ENCODE measurements around the gene ARF1. TPM values are rescaled to one million over a fixed set of nuclear protein-coding genes. Genes with fewer than 3 reads are reported as not detected.
A peak's percentile ranks its signal among the peaks of the same experiment; 100 is the strongest.

ARF1 gene
- total and polyA plus RNA-seq, 2 experiments from 2014 or later: 250 to 609 TPM

DNA sequence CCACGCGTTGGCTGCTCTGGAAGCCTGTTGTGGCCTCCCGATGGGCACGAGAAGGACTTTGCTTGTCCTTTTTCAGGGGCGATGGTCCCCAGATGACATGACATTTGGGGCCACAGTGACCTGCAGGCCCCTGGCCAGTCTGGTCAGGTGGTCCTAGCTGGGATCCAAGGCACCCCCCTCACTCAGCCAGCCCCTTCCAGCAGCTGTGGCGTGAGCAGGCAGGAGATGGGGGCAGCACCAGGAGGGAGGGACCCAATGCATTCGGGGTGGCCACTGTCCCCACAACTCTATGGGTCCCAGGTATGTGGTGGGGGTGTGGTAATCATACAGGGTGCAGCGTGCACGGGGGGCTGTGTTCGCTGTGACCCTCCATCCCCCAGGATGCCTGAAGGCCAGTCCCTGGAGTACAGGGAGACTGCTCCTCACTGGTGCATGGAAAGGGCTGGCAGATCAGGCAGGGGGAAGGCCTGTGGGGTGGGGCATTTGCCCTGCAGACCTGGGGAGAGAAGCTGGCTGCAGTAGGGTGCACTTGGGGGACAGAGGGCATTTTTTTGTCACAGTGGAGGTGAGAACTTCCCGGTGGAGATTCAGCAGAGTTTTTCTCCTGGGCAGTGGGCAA is 44.0 kb upstream of the ARF1 start:
- Histone ChIP-seq H3K9me3 (ENCODE audit: low read depth) (no peaks in the 10 kb centered on the region), H3K4me2 (peak overlapping the region; percentile 81)

DNA sequence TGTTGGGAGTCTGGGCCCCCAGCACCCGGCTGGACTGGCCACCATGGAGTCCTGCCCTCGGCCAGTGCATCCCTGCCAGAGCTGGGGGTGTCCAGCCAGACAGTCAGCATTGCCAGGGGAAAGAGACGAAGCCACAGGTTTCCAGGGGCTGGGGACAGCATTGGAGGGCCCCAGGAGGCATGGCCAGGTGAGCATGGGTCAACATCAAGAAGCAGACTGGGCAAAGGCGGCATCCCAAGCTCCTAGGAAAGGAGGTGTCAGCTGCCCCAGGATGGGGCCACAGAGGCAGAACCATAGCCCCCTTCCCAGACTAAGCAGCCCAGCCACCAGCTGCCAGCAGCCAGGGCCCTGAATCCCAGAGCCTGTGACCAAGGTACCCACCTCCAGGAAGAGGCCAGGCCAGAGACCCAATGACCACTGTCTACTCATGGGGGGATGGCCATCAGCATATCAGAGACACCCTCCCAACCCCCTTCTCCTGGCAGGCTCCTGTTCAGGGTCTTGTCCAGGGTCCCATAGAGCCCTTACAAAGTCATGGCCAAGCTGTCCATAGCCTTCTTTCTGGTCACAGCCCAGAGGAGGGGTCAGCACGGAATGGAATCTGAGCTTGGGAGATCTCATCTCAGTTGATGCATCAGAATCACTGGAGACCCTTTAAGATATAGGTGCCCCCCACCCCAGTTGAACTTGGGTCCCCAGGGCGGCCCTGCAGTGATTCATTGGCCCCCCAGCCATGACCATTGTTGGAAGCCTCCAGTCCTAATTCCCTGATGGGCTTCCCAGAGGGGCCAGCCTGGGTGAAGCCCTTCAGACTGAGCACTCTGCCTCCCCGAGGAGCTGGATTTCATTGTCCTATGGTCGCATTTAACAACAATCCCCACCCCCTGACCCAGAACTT is 43.3 kb upstream of the ARF1 start:
- Histone ChIP-seq H3K4me3 (no peak overlapping the region), H3K79me2 (no peaks in the 10 kb centered on the region), H3K9me3 (ENCODE audit: low read depth) (no peaks in the 10 kb centered on the region), H3K9me2 (replicated peaks; ENCODE audit: insufficient read depth) (no peaks in the 10 kb centered on the region), H4K20me1 (ENCODE audit: insufficient read depth, poor library complexity, severe bottlenecking) (no peaks in the 10 kb centered on the region), H2AFZ (no peak overlapping the region), H3K36me3 (replicated peaks; ENCODE audit: insufficient read depth, low read depth) (no peaks in the 10 kb centered on the region), H3K27me3 (peaks cover 44% of the 10 kb centered on the region), H3K4me2 (no peak overlapping the region), H3K27ac (no peak overlapping the region), H3K4me1 (ENCODE audit: insufficient read depth) (no peaks in the 10 kb centered on the region)
- 81% methylated on average over 8 of the region's 8 CpGs for WGBS (ENCODE audit: low lambda C conversion rate, missing lambda C conversion rate)
- DNase-seq (ENCODE audit: low spot score): no peak
- TF ChIP-seq EZH2 (IDR thresholded peaks at IDR 0.05; ENCODE audit: borderline replicate concordance) (no peak), EZH2phosphoT487 (IDR thresholded peaks at IDR 0.05; ENCODE audit: low read depth, severe bottlenecking, unreplicated experiment) (no peak)

More for the DNA sequence above, 44.0 kb upstream of the ARF1 start:
- peaks cover 44% of the 10 kb centered on the region for H3K27me3 ChIP-seq
- 79% methylated on average over 10 of the region's 11 CpGs for WGBS (ENCODE audit: low lambda C conversion rate, missing lambda C conversion rate)
- DNase-seq (ENCODE audit: low spot score): no peak
- no peaks in the 10 kb centered on the region for H3K36me3 ChIP-seq (replicated peaks; ENCODE audit: insufficient read depth, low read depth)
- no peaks in the 10 kb centered on the region for H3K4me1 ChIP-seq (ENCODE audit: insufficient read depth)
- no peaks in the 10 kb centered on the region for H3K79me2 ChIP-seq
- H3K27ac ChIP-seq: no peak overlapping the region
- no peak for TF ChIP-seq EZH2phosphoT487 (IDR thresholded peaks at IDR 0.05; ENCODE audit: low read depth, severe bottlenecking, unreplicated experiment)
- TF ChIP-seq, protein P1, sequence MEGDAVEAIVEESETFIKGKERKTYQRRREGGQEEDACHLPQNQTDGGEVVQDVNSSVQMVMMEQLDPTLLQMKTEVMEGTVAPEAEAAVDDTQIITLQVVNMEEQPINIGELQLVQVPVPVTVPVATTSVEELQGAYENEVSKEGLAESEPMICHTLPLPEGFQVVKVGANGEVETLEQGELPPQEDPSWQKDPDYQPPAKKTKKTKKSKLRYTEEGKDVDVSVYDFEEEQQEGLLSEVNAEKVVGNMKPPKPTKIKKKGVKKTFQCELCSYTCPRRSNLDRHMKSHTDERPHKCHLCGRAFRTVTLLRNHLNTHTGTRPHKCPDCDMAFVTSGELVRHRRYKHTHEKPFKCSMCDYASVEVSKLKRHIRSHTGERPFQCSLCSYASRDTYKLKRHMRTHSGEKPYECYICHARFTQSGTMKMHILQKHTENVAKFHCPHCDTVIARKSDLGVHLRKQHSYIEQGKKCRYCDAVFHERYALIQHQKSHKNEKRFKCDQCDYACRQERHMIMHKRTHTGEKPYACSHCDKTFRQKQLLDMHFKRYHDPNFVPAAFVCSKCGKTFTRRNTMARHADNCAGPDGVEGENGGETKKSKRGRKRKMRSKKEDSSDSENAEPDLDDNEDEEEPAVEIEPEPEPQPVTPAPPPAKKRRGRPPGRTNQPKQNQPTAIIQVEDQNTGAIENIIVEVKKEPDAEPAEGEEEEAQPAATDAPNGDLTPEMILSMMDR (IDR thresholded peaks at IDR 0.05; ENCODE audit: poor library complexity): no peak
- no peak overlapping the region for H2AFZ ChIP-seq
- H4K20me1 ChIP-seq (ENCODE audit: insufficient read depth, poor library complexity, severe bottlenecking): no peaks in the 10 kb centered on the region
- no peak overlapping the region for H3K4me3 ChIP-seq
- H3K9me2 ChIP-seq (replicated peaks; ENCODE audit: insufficient read depth): no peaks in the 10 kb centered on the region

DNA sequence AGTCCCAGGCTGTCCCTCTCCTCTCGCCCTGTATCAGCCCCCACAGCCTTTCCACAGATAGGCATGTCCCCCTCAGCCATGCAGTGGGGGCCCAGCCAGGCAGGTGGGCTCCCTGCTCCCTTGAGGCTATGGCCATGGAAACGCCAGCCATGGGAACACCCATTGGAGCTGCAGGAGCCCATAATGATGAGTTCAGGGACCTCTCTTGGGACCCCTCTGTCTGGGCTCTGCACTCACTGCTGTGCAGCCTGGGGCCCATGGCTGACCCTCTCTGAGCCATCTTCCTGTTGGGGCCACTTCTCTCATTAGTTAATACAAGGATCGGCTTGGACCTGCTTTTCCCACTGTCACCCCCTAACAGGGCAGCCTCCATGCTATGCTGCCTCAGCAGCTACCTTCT is 42.5 kb upstream of the ARF1 start:
- Histone ChIP-seq H3K4me1 (ENCODE audit: insufficient read depth) (no peaks in the 10 kb centered on the region), H2AFZ (no peak overlapping the region), H3K4me3 (no peak overlapping the region), H3K9me2 (replicated peaks; ENCODE audit: insufficient read depth) (no peaks in the 10 kb centered on the region), H3K27ac (no peak overlapping the region), H3K36me3 (replicated peaks; ENCODE audit: insufficient read depth, low read depth) (no peaks in the 10 kb centered on the region), H3K27me3 (peaks cover 44% of the 10 kb centered on the region), H4K20me1 (ENCODE audit: insufficient read depth, poor library complexity, severe bottlenecking) (no peaks in the 10 kb centered on the region), H3K4me2 (no peak overlapping the region), H3K79me2 (no peaks in the 10 kb centered on the region), H3K9me3 (ENCODE audit: low read depth) (no peaks in the 10 kb centered on the region)
- no peak for DNase-seq (ENCODE audit: low spot score)
- TF ChIP-seq EZH2phosphoT487 (IDR thresholded peaks at IDR 0.05; ENCODE audit: low read depth, severe bottlenecking, unreplicated experiment): no peak
- TF ChIP-seq, protein P1 (IDR thresholded peaks at IDR 0.05; ENCODE audit: poor library complexity): no peak
- TF ChIP-seq EZH2 (IDR thresholded peaks at IDR 0.05; ENCODE audit: borderline replicate concordance): no peak
- WGBS (ENCODE audit: low lambda C conversion rate, missing lambda C conversion rate): 88% methylated on average over 3 of the region's 3 CpGs

DNA sequence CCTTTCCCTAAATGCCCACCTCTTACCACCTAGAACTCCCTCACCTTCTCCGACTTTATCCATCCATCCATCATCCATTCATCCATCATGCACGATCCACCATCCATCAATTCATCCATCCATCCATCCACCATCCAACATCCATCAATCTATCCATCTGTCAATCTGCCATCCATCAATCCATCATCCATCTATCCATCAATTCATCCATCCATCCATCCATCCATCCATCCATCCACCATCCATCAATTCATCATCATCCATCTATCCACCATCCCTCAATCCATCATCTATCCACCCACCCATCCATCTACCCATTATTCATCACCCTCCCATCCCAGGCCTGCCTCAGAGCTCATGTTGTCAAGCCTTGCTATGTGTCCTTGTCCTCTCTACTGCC is 41.2 kb upstream of the ARF1 start:
- H2AFZ ChIP-seq: no peak overlapping the region
- no peaks in the 10 kb centered on the region for H3K9me3 ChIP-seq (ENCODE audit: low read depth)
- no peaks in the 10 kb centered on the region for H3K79me2 ChIP-seq
- H3K9me2 ChIP-seq (replicated peaks; ENCODE audit: insufficient read depth): no peaks in the 10 kb centered on the region
- H3K4me2 ChIP-seq: no peak overlapping the region
- H3K4me3 ChIP-seq: no peak overlapping the region
- no peak for DNase-seq (ENCODE audit: low spot score)
- no peak overlapping the region for H3K27ac ChIP-seq
- 76% methylated on average over 2 of the region's 2 CpGs for WGBS (ENCODE audit: low lambda C conversion rate, missing lambda C conversion rate)
- peaks cover 40% of the 10 kb centered on the region for H3K27me3 ChIP-seq
- no peaks in the 10 kb centered on the region for H3K4me1 ChIP-seq (ENCODE audit: insufficient read depth)
- no peak for TF ChIP-seq EZH2phosphoT487 (IDR thresholded peaks at IDR 0.05; ENCODE audit: low read depth, severe bottlenecking, unreplicated experiment)
- TF ChIP-seq, protein P1 (IDR thresholded peaks at IDR 0.05; ENCODE audit: poor library complexity): no peak
- TF ChIP-seq EZH2 (IDR thresholded peaks at IDR 0.05; ENCODE audit: borderline replicate concordance): no peak
- no peaks in the 10 kb centered on the region for H4K20me1 ChIP-seq (ENCODE audit: insufficient read depth, poor library complexity, severe bottlenecking)
- H3K36me3 ChIP-seq (replicated peaks; ENCODE audit: insufficient read depth, low read depth): no peaks in the 10 kb centered on the region
